Measurements from ENCODE around the gene TPH2.
A peak's percentile ranks its signal among the peaks of the same experiment; 100 is the strongest.

Gene TPH2
- long read RNA-seq, donor 1: 0 reads
- long read RNA-seq, donor 2: 0 reads
- long read RNA-seq, donor 3: 0 reads
- long read RNA-seq, donor 4: 0 reads
- long read RNA-seq, donor 5: 0 reads
- long read RNA-seq, donor 6: 0 reads
- long read RNA-seq, donor 7: 0 reads
- long read RNA-seq, donor 8: 0 reads

DNA sequence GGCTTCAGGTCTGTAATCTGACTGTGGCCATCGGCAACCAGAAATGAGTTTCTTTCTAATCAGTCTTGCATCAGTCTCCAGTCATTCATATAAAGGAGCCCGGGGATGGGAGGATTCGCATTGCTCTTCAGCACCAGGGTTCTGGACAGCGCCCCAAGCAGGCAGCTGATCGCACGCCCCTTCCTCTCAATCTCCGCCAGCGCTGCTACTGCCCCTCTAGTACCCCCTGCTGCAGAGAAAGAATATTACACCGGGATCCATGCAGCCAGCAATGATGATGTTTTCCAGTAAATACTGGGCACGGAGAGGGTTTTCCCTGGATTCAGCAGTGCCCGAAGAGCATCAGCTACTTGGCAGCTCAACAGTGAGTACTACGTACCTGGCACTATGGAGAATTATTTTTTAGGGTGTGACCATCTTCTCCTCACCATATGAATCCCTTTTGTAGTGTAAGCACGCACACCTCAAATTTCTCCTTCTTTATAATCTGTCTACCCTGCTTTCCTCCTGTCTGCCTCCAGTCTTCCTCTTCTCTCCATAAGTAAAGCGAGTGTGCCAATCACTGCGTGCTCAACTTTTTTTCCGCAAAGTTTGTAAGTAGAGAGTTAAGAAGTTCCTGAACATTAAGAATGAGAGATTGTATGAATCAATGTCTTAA lies at the start of gene TPH2:
Gene TPH2 (plus strand): TSS at position 118 of the 658 bp plus-strand sequence. CDS start 142 bp downstream, at position 260.
- peak; percentile 37 for DNase-seq

DNA sequence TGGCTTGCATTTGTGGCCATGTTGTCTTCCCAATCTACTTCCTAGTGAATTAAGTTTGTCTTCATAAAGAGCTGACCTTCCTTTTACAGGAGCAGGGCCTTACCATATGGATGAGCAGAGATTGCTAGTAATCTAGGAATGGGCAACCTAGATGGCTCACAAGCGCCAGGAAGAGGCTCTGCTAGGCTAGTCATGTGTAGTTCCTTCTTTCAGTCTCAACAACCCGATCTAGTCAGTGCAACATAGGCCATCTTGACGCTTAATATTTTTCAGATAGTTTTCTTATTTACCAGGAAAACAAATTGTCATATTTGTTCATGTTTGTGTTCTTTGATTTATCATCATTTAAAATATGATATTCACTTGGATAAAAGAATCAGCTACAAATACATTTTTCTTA lies 48.2 kb upstream of the TPH2 start:
- no peak for DNase-seq

DNA sequence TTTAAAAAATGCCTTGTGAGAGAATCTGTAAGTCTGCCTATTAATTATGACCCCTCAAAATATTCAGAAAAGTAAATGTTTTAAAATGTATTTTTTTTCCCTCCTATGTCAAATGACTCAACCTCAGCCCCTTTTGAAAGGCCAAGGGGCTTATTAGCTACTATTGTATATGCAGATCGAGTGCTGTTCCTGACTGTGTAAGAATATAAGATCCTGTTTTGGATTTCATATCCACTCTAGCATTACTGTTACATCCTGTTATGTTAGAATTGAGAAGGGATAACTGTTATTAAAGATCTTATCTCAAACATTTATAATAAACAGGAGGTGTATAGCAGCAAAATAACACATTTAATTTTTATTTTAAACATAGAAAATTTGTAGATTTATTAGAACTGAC lies 46.6 kb upstream of the TPH2 start:
- no peak for DNase-seq

DNA sequence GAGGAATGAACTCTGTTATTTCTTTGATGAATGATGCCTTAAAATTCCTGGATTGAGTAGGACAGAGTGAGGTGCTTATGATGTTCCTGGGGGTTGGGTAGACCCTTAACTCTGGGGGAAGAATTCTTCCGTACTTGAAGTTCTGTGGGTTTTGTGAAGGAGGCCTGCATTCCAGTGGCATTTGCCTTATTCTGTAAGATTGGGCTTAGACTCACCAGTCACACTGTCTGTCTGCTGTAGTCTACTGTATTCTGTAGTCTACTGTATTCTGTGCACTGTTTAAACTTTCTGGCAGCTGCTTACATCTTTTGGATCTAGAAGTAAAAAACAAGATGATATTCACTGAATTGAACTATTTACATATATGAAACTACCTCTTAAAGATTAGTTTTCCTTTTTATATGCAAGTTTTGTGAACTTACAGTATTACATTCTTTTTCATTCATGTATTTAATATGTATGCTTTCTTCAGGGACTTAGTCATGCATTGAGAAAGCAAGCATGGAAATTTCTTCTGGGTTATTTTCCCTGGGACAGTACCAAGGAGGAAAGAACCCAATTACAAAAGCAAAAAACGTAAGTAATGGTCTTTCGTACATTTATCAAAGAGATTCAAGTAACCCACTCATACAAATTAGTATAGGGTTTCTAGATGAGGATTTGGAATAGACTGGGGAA lies 42.3 kb upstream of the TPH2 start:
- DNase-seq: no peak

DNA sequence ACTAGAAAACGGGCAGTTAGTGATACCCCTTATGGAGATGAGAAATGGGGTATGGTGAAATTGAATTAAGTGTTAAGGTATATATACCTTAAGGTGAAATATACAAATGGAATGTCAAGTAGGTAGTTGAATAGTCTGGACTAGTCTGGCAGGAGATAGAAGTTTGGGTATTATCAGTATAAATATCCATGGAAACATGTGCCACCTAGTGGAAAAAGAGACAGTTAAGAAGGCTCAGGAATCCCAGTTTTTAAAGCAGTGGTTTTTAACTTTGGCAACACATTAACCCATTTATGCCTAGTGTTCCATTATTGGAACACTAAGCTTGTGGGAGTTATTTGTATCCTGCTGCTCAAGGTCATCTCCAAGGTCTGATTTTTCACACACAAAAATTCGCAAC lies 38.6 kb upstream of the TPH2 start:
- DNase-seq: no peak

DNA sequence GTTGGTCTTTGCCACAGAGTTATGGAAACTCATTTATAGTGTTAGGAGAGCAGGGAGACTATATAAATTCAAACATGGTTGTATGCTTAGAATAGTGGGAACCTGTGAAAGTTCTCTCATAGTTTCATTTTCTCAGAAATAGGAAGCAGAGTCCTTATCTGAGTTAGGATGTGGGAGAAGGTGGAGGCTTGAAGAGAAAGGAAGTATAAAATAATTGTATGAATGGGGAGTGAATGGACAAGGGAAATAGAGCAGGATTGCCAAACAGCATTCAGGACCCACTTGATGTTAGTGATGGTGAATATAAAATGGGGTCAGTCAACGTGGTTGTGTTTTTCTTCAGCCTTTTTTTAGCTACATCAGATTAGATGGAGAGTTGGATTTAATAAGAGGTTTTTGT lies 34.0 kb upstream of the TPH2 start:
- no peak for DNase-seq

DNA sequence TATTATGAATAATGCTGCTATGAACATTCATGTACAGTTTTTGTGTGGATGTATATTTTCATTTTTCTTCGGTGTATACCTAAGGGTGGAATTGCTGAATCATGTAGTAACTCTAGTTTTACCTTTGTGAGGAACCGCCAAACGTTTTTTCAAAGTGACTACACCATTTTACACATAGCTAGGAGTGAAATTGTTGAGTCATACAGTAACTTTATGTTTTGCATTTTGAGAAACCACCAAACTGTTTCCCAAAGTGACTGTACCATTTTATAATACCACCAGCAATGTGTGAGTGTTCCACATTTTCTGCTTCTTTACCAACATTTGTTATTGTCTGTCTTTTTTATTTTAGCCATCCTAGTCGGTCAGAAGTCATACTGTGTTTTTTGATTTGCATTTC lies 3.1 kb upstream of the TPH2 start:
- no peak for DNase-seq

DNA sequence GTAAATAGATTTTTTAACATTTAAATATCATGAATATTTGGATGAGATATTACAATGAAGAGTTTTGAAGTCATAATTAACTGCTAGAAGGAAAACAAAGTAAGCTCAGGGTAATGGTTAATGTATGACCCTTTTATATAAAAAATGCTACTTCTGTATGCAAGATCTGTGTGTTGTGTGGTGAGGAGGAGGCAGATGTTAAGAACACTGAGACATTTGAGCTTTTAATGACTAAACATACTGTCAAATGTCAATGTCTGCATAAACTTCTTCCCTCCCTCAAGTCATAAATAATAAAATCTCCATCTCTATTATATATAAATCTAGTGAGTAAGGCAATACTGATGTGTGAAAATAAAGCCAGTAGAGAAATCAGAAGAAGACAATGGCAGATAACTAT lies 1.4 kb downstream of the TPH2 start:
- no peak for DNase-seq

DNA sequence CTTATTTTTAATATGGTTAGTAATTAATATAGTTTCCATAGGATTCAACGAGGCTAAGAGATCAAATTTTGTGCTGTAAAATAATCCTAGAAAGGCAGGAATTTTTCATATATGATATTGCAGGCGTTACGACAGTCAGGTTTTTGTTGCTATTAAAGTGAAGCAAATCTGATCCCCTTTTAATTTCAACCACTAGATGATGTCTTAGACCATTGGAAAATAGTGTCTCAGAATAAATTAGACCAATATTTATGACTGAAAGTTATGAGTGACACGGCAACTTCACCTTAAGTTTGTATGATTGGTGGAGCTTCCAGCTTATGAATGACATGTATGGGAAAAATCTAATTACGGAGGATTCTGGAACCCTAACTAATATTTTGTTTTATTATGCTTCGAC lies 2.5 kb downstream of the TPH2 start:
- no peak for DNase-seq

DNA sequence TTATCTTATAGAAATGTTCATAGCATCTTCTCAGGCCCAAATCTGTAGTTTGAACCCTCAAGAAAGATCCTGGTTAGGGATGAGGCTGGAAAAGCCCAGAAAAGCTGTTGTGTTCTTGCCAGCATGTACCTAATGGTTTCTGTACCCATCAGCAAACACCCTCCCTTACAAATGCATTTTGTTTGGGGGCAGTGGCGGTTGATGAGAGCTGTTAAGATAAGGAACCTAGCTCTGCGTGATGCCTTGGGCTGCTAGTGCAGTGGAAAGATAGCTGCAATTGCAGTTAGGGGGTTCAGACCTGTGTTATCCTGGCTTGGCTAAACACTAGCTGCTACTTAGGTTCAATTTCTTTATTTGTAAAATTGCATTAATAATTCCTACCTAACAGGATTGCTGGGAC lies 3.6 kb downstream of the TPH2 start:
- DNase-seq: no peak

DNA sequence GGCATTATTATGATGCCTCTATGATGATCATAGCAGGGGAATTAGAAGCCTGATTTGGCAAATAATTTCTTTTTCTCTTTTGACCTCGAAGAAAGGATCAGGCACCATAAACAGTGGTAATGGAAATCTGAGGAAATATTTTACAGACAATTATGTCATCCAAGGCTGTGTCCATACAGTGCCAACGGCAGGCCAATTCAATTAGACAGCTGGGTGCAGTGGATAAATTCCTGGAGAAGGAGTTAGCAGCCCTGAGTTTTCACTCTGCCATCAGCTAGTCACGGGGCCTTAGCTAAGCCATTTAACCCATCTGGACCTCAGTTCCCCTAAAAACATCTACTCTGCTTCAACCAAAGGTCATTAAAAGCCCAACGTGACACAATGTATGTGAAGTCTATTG lies 4.1 kb downstream of the TPH2 start:
- no peak for DNase-seq

DNA sequence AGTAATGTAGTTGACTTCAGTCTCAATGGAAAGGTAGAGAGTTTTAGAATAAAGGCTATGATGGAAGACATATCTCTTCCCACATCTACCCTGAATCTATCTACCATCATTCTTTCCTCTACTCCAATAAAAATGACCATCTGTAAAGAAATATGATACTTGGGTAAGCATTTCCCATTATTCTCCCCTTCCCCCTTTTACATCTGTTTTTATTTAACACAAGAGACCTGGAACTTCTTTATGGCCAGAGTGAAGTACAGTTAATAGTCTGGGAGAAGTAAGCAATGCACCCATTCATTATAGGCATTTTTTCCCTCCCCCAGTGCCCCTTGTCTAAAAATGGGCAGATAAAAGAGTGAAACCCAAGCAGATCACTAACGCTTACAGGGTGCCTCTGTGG lies 6.5 kb downstream of the TPH2 start:
- no peak for DNase-seq

DNA sequence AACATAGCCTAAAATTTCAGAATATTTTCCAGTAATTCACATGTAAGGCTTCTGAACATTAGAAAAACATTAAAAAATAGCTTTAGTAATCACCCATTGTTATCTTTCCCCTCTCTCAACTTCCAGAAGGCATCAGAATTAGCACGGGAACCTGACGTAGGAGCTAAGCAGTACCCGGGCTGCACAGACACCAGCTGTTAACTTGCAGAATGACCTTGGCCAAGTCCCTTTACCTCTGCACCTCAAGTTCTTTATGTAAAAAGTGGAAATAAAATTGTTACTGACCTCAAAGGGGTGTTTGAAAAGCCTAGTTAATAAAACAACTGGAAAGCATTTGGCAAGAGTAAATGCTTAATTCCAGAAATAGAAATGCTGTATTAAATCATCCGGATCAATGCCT lies 7.2 kb downstream of the TPH2 start:
- DNase-seq: no peak

DNA sequence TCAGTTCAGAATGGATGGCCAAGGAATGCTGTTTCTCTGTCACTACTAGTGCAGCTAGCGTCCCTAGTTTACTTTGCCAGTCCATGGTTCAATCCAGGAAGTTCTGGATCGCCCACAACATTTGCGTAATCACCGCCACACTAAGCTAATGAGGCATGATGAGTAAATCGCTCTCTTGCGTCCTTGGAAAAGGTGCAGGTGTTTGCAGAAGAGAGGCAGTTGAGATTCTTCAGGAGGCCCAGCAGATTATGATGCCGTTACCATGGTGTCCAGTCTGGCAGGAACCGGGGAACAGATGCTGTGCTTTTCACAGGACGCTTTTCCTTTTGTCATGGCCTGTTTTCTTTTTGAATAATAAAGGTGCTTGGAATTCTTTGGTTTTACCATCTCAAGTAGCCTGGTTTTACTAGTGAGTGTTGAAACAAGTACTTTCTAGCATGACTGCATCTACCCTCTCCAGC lies 9.0 kb downstream of the TPH2 start:
- DNase-seq: no peak

DNA sequence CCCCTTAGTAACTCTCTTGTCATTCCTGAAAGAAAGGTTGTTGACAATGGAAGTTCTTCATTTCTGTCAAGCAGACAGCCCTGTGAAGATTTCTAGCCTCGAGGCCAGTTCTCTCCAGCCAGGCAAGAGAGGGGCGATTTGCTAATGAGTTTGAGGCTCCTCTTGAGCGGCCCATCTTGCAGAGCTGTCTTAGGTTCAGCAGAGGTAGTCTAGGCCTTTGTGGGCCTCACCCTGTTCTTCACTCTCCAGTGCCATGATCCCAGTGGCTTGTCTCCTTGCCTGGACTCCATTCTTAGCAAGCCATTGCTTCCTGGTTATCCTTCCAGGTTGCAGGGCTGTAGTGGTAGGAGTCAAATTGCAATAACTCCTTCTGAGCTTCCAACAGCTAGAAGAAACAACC lies 9.7 kb downstream of the TPH2 start:
- no peak for DNase-seq

DNA sequence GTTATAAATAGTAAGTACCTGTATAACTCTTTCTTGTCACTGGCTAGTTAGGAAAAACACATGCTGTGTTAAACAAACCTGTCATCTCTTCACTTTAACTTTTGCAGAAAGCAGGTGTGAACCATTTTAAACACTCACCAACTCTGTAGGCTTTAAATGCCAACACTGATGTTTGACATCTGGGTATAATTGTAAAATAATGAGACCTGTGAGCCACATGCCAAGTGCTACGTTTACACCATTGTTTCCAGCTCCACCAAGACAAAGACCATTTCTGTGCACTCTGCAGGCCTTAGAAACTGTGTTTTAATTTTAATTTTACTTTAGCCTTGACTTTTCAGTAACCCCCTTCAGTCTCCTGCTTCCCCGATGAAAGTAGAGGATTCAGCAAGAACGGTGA lies 11.0 kb downstream of the TPH2 start:
- DNase-seq: no peak

DNA sequence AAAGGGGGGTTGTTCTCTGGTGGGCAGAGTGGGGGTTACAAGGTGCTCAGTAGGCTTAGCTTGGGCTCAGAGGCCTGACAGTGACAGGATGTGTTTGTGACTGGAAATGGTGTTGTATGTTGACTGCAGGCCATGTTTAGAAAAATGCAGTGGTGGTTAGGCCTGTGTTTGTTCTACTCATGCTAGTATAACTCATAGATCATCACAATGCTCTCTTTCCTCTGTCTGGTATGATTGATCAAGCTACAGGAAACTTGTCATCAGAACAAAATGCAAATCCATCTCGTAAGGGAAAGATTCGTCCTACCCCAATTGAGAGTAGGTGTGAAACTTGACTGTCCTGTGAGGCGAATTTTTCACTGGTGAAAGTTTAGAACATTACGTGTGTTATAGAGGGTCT lies 11.8 kb downstream of the TPH2 start:
- DNase-seq: no peak

DNA sequence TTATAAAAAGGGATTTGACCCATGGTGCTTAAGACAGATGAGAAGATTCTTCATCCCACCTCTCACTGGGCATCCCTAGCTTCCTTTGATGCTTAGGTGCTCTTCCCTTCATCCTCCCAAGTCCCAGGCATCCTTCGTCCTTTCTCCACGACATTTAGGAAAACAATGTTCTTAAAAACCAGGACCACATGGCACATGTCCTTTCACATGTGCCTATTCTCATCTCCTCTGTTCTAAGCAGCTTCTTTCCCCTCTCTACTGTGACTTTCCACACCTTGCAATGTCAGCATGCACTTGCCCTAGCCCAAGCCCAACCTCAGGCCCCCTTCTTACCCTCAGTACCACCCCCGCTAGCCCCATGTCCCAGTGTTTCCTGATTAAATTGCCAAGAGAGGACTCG lies 12.2 kb downstream of the TPH2 start:
- no peak for DNase-seq

DNA sequence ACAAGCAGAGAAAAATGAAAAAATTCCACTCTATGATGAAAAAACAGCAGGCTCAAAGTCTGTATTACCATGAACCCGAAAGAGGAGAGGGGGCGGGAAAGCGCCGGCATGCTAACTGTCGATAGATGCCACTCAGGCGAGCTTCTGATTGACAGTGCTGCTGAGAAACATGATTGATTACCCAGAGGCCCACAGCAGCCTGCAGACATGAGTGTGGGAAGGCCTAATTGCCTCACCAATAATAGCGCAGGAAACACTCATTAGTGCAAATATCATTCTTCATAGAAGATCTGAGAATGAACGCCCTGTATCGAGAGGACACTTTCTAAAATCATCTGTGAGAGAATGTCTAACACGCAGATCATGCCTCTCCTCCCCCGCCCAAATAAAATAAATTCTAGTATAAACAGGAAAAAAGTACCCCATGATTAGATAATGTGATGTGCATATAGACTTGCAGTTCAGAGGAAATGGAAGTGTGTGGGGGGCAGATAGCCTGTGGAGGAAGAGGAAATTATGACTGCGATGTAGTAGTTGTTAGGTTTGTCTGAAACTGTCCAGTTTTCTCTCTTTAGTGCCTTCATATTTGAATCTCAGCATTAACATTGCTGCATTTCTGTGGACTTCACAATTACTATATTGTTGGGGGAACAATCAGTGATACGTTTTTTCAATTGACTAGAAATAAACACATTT lies 15.6 kb downstream of the TPH2 start:
- DNase-seq: no peak

DNA sequence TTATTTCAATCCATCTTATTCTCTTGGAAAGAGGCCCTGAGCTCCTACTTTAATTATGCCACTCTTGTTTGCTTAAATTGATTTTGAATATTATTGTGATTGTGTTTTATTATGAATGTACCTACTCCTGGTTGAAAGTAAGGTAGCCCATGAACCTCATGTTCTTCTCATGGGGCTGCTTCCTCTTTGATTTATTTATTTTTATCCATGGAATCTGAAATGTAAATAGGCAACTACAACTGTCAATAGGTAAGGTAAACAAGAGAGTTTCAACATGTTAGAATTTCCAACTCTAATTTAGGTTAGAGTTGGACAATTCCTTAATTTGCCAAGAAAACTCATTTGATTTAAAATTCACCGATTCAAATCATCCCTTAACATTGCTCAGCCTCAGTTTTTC lies 16.2 kb downstream of the TPH2 start:
- DNase-seq: no peak

DNA sequence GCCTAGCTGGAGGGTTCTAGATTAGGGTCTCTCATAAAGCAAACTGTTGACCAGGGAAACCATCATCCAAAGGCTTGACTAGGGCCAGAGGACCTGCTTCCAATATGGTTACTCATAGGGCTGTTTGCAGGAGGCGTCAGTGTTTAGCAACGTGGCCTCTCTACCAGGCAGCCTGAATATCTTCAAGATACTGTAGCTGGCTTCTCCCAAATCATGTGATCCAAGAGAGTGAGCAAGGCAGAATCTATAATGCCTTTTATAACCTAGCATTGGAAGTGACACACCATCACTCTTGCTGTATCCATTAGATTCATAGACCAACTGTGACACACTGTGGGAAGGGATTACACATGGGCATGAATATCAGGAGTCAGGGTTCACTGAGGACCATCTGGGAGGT lies 17.3 kb downstream of the TPH2 start:
- DNase-seq: no peak

DNA sequence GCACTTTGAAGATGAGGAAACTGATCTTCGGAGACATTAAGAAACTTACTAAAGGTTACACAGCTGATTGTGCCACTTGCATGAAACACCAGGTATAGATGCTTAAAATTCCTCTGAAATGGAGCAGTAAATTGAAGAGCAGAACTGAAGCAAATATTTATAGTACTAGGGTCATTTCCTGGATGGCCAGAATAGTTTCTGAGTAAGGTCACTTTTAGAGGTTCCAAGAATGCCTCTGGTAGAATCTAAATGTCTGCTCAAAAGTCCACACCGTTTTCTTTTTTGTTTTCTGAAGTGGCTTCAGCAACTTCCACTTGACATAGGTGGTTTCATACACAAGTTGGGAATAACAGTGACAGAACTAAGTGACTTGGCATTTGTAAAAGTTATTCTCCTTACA lies 19.4 kb downstream of the TPH2 start:
- DNase-seq: no peak

DNA sequence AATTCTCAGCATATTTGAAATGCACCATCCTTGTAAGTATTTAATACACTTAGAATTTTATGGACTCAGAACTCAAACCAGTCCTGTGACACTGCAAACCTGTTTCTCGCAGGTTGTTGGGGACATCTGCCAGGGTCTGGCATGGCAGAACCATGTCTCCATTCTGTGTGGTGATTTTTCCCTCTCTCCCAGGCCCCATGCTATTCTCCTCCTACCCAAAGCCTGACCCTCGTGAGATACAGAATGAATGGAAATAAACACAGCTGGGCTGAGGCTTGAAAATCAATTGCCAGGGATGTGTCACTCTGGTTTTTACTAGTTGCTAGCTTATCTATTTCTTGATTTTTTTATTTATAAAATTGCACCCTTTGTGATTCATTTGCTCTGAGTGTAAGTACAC lies 19.8 kb downstream of the TPH2 start:
- DNase-seq: no peak

Measured in right kidney (tissue), 9 donors.